Esophagus squamous epithelium (tissue), 4 donors: ENCODE data around the gene VIT.

ENCODE experiments used
- POLR2A ChIP-seq, 4 donors: fragments of 450-650 bp; IDR thresholded peaks; one replicate each; pipeline ENCODE4 v1.6.1; 2017; ENCODE audit warnings: antibody characterized with exemption in 4 of 4, mild to moderate bottlenecking in 4 of 4, moderate library complexity in 3 of 4
- TF ChIP-seq, protein P1 (sequence below), 6 experiments: fragments of 450-650 bp in 4 of 6; fragments of 200-600 bp in 2 of 6; sonication (generic) in 2 of 6; IDR thresholded peaks; one replicate each; pipeline ENCODE4 v1.5.1; 2016 to 2019; ENCODE audit warnings: antibody characterized with exemption in 6 of 6, mild to moderate bottlenecking in 4 of 6, moderate library complexity in 4 of 6

- TF ChIP-seq, protein P1, sequence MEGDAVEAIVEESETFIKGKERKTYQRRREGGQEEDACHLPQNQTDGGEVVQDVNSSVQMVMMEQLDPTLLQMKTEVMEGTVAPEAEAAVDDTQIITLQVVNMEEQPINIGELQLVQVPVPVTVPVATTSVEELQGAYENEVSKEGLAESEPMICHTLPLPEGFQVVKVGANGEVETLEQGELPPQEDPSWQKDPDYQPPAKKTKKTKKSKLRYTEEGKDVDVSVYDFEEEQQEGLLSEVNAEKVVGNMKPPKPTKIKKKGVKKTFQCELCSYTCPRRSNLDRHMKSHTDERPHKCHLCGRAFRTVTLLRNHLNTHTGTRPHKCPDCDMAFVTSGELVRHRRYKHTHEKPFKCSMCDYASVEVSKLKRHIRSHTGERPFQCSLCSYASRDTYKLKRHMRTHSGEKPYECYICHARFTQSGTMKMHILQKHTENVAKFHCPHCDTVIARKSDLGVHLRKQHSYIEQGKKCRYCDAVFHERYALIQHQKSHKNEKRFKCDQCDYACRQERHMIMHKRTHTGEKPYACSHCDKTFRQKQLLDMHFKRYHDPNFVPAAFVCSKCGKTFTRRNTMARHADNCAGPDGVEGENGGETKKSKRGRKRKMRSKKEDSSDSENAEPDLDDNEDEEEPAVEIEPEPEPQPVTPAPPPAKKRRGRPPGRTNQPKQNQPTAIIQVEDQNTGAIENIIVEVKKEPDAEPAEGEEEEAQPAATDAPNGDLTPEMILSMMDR (IDR thresholded peaks at IDR 0.05) = no peak
- TF ChIP-seq POLR2A (IDR thresholded peaks at IDR 0.05) = no peak
Observed at GRCh38 chr2:36734304-36734703, 37.8 kb downstream of the VIT start.
